Activated naive CD8-positive, alpha-beta T cell treated with anti-CD3 and anti-CD28 coated beads for 36 hours (primary cell): ENCODE measurements around the gene ATP10A. TPM values are rescaled to one million over a fixed set of nuclear protein-coding genes. Genes with fewer than 3 reads are reported as not detected.
A peak's percentile ranks its signal among the peaks of the same experiment; 100 is the strongest.
"Not testable (repeated sequence)": the region's sequence is repeated elsewhere in the genome, so short reads cannot be mapped to it uniquely, and the experiment has no call there.

ENCODE experiments used
- DNase-seq: peaks from one replicate; pipeline ENCODE4 v3.0.0; 2021
- H3K27ac Mint-ChIP-seq: one replicate; pipeline ENCODE4 v1.8.0; 2022; ENCODE audit warnings: mild to moderate bottlenecking, moderate library complexity, mixed read lengths
- H3K27me3 Mint-ChIP-seq: one replicate; pipeline ENCODE4 v1.8.0; 2022; ENCODE audit warnings: mild to moderate bottlenecking, mixed read lengths
- H3K36me3 Mint-ChIP-seq: one replicate; pipeline ENCODE4 v1.8.0; 2021; ENCODE audit warnings: mild to moderate bottlenecking, mixed read lengths
- H3K4me1 Mint-ChIP-seq: one replicate; pipeline ENCODE4 v1.8.0; 2021; ENCODE audit warnings: mixed read lengths
- H3K4me3 Mint-ChIP-seq: one replicate; pipeline ENCODE4 v1.8.0; 2022; ENCODE audit warnings: mild to moderate bottlenecking, moderate library complexity, mixed read lengths
- H3K9me3 Mint-ChIP-seq: one replicate; pipeline ENCODE4 v1.8.0; 2022; ENCODE audit warnings: mixed read lengths
- total RNA-seq, 2 experiments: library from RNA; stranded (reverse); gene quantifications; one replicate each; pipeline ENCODE4 v1.2.3, GENCODE V29; 2021

The ATP10A gene
- total RNA-seq, 2 experiments from 2014 or later = 23.9 to 26.8 TPM

DNA sequence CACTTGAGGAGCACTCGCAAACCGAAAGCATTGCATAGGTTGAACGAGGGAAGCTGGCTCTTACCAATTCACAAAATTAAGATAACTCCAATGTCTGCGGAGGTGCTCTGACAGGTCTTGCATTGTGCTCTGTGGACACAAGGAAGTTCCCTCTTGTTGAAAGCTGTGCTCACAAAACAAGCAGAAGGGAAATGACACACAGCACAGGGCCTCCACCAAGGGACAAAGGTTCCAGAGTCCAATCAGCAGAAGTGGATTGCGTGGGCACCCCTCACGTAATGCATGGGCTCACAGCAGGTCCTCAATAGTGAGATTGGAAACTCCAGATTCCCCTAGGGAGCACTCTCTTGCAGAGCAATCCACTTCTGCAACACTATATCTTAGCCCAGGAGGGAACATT lies 89.9 kb downstream of the ATP10A start:
- H3K36me3 Mint-ChIP-seq = no peaks in the 10 kb centered on the region
- H3K9me3 Mint-ChIP-seq = no peaks in the 10 kb centered on the region
- DNase-seq = no peak
- H3K27ac Mint-ChIP-seq = no peak overlapping the region
- no peak overlapping the region for H3K4me3 Mint-ChIP-seq
- H3K27me3 Mint-ChIP-seq = no peaks in the 10 kb centered on the region
- peaks cover 11% of the 10 kb centered on the region for H3K4me1 Mint-ChIP-seq

DNA sequence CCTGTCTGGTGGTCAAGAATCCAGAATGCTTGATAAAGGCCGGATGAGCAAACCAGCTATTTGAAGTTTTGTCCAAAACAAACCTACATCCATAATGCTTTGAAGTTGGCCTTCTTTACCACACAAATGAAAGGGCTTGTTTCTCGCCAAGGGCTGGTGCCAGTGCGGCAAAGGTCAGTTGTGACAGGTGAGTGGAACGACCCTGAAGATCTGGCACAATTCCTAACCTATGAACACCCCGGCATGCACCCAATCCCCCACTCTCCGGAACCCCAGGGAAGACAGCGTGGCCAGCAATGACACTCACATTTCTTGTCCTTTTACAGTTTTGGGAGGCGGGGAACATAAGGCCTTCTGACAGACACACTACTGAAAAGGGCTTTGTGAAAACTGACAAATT lies 90.6 kb downstream of the ATP10A start:
- H3K4me1 Mint-ChIP-seq = peaks cover 7% of the 10 kb centered on the region
- H3K9me3 Mint-ChIP-seq = no peaks in the 10 kb centered on the region
- no peaks in the 10 kb centered on the region for H3K36me3 Mint-ChIP-seq
- no peak overlapping the region for H3K27ac Mint-ChIP-seq
- H3K4me3 Mint-ChIP-seq = no peak overlapping the region
- DNase-seq = no peak
- H3K27me3 Mint-ChIP-seq = no peaks in the 10 kb centered on the region

DNA sequence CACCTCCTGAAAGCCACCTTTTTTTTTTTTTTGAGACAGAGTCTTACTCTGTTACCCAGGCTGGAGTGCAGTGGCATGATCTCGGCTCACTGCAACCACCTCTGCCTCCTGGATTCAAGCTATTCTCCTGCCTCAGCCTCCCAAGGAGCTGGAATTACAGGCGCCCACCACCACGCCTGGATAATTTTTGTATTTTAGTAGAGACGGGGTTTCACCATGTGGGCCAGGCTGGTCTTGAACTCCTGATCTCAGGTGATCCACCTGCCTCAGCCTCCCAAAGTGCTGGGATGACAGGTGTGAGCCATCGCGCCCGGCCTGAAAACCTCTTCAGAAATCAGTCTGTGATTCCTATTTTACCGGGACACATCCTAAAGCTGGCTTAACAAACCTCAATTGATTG lies 91.4 kb downstream of the ATP10A start:
- not testable (repeated sequence) for DNase-seq, H3K4me3 Mint-ChIP-seq, H3K36me3 Mint-ChIP-seq, H3K9me3 Mint-ChIP-seq, H3K27ac Mint-ChIP-seq, H3K27me3 Mint-ChIP-seq, H3K4me1 Mint-ChIP-seq

DNA sequence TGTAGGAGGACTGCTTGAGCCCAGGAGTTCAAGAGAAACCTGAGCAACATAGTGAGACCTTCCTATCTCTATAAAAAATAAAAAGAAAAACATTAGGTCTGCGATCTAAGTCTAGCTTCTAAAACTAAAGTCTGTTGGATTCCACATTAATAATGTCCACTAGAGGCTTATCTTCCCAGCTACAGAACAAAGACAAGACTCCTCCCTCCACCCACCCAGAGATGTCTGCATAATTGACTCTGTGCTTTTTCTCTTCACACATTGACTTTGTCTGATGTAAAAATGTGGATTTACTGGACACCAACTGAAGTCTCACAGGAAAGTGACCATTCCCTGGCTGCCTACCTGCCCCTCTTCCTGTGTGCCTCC lies 91.8 kb downstream of the ATP10A start:
- H3K27me3 Mint-ChIP-seq = no peaks in the 10 kb centered on the region
- no peaks in the 10 kb centered on the region for H3K9me3 Mint-ChIP-seq
- peaks cover 5% of the 10 kb centered on the region for H3K4me1 Mint-ChIP-seq
- H3K27ac Mint-ChIP-seq = no peak overlapping the region
- peaks cover 7% of the 10 kb centered on the region for H3K36me3 Mint-ChIP-seq
- no peak overlapping the region for H3K4me3 Mint-ChIP-seq
- no peak for DNase-seq

DNA sequence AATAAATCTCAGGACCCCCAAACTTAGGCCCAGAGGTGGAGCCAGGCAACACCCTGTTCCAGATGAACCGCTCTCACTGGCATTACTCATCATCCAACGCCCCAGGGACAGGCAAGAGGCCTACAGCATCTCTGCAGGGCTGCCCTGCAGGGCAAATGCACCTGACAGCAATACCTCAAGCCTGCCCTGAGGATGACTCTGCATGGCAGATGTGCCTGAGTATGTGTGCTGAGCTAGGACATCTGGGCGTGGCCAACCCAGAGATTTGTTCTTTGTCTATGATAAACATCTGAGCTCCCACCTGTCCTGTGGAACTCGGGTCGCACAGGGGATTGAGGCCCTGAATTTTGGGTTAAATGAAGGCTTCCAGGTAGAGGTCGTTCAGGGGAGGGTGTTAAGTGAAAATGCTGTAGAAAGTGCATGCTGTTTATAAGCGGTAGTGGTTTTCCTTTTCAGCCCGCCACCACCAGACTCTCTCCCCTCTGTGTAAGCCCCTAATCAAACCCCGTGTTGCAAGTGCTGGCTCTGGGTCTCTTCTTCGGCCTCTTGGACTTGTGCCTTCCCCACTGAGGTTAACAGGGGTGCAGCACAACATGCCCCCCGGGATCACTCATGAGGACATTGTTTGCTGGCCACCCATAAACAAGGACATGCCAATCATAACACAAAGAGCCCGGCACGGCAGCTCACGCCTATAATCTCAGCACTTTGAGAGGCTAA lies 92.3 kb downstream of the ATP10A start:
- peaks cover 3% of the 10 kb centered on the region for H3K4me1 Mint-ChIP-seq
- H3K4me3 Mint-ChIP-seq = no peak overlapping the region
- peaks cover 12% of the 10 kb centered on the region for H3K36me3 Mint-ChIP-seq
- H3K27me3 Mint-ChIP-seq = no peaks in the 10 kb centered on the region
- H3K9me3 Mint-ChIP-seq = no peaks in the 10 kb centered on the region
- no peak overlapping the region for H3K27ac Mint-ChIP-seq
- DNase-seq = no peak

DNA sequence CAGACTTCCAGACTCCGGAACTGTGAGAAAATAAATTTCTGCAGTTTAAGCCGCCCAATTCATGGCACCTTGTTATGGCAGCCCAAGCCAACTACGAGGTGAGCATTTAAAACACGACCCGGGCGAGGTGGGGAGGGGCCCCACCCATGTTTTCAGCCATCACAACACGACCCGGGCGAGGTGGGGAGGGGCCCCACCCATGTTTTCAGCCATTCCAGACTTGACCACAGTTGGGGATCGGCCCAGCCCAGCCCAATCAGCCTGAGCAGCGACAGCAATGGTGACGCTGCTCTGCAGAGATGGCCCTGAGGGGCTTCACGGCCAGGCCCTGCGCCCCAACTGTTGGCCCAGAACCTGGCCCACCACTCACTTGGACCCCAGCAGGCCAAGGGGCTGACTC lies 93.1 kb downstream of the ATP10A start:
- no peak for DNase-seq
- Mint-ChIP-seq H3K4me3 (no peak overlapping the region), H3K9me3 (no peaks in the 10 kb centered on the region), H3K27me3 (no peaks in the 10 kb centered on the region), H3K36me3 (peaks cover 20% of the 10 kb centered on the region), H3K4me1 (peaks cover 2% of the 10 kb centered on the region), H3K27ac (no peak overlapping the region)

DNA sequence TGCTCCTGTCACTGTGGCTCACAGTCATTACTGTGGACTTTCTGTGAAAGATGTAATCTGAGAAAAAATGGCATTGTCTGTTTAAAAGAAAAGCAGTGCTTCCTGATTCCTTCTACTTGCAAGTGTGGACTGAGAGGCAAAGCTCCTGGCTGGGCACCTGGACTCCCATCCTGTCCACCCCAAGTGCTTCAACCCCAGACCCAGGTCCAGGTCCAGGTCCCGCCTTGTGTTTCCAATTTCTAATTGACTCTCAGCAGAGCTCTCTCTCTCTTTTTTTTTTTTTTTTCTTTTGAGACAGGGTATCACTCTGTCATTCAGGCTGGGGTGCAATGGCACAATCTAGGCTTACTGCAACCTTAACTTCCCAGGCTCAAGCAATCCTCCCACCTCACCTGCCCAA lies 94.9 kb downstream of the ATP10A start:
- Mint-ChIP-seq H3K27me3 (no peaks in the 10 kb centered on the region), H3K9me3 (no peaks in the 10 kb centered on the region), H3K4me1 (peaks cover 3% of the 10 kb centered on the region), H3K4me3 (no peak overlapping the region), H3K36me3 (peaks cover 30% of the 10 kb centered on the region), H3K27ac (no peak overlapping the region)
- DNase-seq = no peak

DNA sequence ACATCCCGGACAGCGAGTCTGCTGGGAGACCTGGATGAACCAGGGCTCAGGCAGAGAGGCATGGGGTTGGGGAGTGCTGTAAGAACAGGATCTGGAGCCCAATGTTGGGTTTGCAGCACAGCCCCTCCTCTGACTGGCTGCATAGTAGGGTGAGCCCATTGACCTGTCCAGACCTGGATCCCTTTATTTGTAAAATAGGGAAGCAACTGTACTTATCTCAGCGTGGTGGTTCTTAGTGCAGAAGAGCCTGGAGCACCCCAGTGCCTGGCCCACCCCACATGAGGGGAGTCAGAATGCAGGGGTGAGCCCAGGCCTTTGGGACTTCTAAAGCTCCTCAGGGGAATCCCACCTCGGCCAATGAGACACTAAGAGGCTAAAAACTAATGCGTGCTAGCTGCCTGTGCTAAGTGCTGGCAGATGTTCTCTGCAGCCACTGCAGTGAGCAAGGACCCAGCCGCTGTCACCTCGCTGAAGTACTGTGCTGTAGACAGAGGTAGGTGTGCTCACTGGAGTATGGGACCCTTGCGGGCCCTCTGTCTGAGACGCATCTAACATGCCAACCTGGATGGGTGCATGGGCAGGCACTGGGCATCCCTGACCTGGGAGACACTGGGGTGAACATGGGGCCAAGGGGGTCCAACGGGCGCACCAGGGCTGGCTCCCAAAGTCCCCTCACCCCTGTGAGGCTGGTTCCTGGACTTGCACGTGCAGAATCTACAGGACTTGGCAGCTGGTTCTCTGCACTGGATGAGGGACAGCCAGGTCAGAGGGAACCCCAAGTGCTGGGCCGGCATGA lies 95.6 kb downstream of the ATP10A start:
- no peak overlapping the region for H3K27ac Mint-ChIP-seq
- H3K4me3 Mint-ChIP-seq = no peak overlapping the region
- H3K36me3 Mint-ChIP-seq = peaks cover 31% of the 10 kb centered on the region
- no peaks in the 10 kb centered on the region for H3K9me3 Mint-ChIP-seq
- H3K4me1 Mint-ChIP-seq = peaks cover 4% of the 10 kb centered on the region
- no peak for DNase-seq
- H3K27me3 Mint-ChIP-seq = no peaks in the 10 kb centered on the region

DNA sequence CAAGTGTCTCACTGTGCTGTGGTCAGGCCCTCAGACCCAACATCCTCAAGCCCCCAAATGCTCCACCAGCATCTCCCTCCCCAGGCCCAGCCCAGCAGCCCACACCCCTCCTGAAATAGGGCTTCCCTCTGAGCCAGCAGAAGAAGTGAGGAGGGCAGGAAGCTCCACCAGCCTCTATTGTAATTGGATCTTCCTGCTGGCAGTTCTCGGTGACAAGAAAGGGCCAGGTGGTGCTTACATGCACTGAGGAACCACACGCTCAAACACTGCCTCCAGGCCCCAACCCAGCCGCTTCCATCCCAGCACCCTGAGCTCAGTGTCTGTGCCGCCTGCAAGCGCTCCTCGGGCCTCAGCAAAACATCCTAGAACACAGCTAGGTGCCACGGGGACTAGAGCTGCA lies 96.7 kb downstream of the ATP10A start:
- H3K27ac Mint-ChIP-seq = no peak overlapping the region
- DNase-seq = no peak
- H3K27me3 Mint-ChIP-seq = no peaks in the 10 kb centered on the region
- no peaks in the 10 kb centered on the region for H3K9me3 Mint-ChIP-seq
- H3K4me3 Mint-ChIP-seq = no peak overlapping the region
- H3K36me3 Mint-ChIP-seq = peaks cover 35% of the 10 kb centered on the region
- H3K4me1 Mint-ChIP-seq = peaks cover 10% of the 10 kb centered on the region

DNA sequence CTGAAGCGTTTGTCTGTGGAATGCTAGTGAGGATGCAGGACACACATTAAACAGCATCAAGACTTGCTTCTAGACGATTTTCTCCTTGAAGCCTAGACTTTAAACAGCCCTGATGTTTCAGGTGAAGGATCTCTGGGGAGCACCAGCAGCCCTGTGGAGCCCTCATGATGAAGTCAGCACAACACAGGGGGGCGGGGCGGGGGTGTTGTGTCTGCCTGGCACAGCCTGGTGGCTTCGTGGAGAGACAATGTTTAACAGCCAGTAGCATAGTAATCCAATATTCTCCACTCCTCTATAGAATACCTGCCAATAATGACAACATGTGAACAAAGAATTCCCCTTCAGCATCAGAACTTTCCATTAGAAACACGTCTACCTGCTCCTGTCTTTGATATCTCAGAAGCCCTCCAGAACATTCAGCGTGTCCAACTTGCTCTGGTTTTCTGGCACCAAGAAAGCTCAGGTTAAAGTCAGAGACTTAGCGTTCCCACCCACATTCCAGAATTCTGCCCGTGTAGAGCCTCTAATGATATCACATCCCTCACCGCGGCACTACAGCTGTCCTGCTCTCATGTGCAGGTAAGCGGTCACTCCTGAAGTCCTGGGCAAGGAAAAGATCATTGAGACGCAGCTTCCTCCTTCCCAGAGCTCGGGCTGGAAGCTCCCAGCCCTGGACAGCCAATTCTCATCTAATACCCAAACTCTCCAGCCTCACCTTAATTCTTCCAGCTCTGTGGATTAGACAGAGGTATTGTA lies 98.0 kb downstream of the ATP10A start:
- H3K9me3 Mint-ChIP-seq = no peaks in the 10 kb centered on the region
- H3K4me3 Mint-ChIP-seq = no peak overlapping the region
- no peaks in the 10 kb centered on the region for H3K27me3 Mint-ChIP-seq
- no peak overlapping the region for H3K27ac Mint-ChIP-seq
- H3K36me3 Mint-ChIP-seq = peaks cover 37% of the 10 kb centered on the region
- DNase-seq = no peak
- peaks cover 16% of the 10 kb centered on the region for H3K4me1 Mint-ChIP-seq

DNA sequence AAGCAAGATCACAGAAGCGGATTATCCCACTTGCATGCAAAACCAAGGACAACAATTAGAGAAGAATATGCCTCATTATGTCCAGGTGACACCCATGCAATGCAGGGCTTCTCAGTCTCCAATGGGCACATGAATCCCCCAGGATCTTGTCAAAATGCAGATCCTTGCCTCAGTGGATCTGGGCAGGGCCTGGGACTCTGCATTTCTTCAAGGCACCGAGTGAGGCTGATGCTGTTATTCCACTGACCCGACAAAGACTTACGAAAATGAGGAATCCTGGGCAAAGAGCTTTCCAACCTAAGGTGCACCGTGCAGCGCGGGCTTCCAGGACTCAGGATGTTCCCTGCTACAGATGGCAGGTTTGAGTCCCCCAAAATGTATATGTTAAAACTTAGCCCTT lies 99.2 kb downstream of the ATP10A start:
- Mint-ChIP-seq H3K27ac (no peak overlapping the region), H3K4me1 (peaks cover 16% of the 10 kb centered on the region), H3K4me3 (no peak overlapping the region), H3K36me3 (peaks cover 40% of the 10 kb centered on the region), H3K9me3 (no peaks in the 10 kb centered on the region), H3K27me3 (no peaks in the 10 kb centered on the region)
- DNase-seq = no peak

DNA sequence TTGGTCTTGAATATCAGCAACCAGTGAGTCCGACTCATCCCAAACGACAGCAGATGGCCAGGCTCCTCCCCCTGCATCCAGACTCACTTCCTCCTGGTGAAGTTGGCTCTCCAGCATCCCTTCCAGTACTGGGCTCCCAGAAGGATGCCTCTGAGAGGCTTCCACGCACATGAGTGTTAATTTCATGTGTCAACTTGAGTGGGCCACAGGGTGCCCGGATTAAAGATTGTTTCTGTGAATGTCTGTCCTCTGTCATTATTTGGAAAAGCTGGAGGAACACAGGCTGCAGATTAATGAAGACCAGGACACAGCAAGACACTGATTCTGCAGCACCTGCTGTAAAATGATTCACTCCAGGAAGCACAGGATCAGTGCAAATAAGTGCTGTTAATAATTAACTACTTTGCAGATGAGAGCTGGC lies 99.8 kb downstream of the ATP10A start:
- Mint-ChIP-seq H3K4me3 (no peak overlapping the region), H3K36me3 (peaks cover 40% of the 10 kb centered on the region), H3K9me3 (no peaks in the 10 kb centered on the region), H3K27ac (no peak overlapping the region), H3K4me1 (peaks cover 16% of the 10 kb centered on the region), H3K27me3 (no peaks in the 10 kb centered on the region)
- DNase-seq = no peak

DNA sequence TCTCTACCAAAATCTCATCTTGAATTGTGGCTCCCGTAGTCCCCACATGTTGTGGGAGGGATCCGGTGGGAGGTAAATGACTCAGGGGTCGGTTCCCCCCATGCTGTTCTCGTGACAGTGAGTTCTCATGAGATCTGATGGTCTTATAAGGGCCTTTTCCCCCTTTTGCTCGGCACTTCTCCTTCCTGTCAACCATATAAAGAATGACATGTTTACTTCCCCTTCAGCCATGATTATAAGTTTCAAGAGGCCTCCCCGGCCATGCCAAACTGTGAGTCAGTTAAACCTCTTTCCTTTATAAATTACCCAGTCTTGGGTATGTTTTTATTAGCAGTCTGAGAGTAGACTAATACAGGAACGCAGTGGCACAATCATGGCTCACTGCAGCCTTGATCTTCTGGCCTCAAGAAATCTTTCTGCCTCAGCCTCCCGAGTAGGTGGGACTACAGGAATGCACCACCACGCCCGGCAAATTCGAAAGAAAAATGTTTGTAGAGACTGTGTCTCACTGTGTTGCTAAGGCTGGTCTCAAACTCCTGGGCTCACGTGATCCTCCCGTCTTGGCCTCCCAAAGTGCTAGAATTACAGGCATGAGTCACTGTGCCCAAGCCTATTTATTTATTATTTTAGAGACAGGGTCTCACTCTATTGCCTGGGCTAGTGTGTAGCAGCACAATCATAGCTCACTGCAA lies 101.0 kb downstream of the ATP10A start:
- Mint-ChIP-seq H3K27ac (peak overlapping the region; percentile 57), H3K4me3 (no peak overlapping the region), H3K4me1 (peaks cover 16% of the 10 kb centered on the region), H3K36me3 (peaks cover 39% of the 10 kb centered on the region), H3K27me3 (no peaks in the 10 kb centered on the region), H3K9me3 (no peaks in the 10 kb centered on the region)
- no peak for DNase-seq

DNA sequence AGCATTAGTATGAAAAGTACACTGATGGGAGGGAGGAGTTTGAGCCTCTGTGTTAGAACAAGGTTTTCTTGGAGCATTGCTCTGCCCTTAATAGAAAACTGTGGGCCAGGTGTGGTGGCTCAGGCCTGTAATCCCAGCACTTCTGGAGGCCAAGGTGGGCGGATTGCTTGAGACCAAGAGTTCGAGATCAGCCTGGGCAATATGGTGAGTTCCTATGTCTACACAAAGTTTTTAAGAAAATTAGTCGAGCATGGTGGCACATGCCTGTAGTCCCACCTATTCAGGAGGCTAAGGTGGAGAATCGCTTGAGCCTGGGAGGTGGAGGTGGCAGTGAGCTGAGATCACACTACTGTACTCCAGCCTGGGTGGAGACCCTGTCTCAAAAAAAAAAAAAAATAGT lies 103.7 kb downstream of the ATP10A start:
- Mint-ChIP-seq H3K4me1 (peaks cover 16% of the 10 kb centered on the region), H3K4me3 (no peak overlapping the region), H3K36me3 (peaks cover 34% of the 10 kb centered on the region), H3K27ac (no peak overlapping the region), H3K9me3 (no peaks in the 10 kb centered on the region), H3K27me3 (no peaks in the 10 kb centered on the region)
- DNase-seq = no peak

DNA sequence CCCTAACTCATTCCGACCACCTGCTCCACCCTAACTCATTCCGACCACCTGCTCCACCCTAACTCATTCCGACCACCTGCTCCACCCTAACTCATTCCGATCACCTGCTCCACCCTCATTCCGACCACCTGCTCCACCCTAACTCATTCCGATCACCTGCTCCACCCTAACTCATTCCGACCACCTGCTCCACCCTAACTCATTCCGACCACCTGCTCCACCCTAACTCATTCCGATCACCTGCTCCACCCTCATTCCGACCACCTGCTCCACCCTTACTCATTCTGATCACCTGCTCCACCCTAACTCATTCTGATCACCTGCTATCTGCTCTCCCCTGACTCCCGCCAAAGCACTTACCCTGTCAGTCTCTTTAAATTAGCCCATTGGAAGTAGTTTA lies 104.5 kb downstream of the ATP10A start:
- not testable (repeated sequence) for DNase-seq, H3K4me3 Mint-ChIP-seq, H3K9me3 Mint-ChIP-seq, H3K27me3 Mint-ChIP-seq, H3K27ac Mint-ChIP-seq
- Mint-ChIP-seq H3K36me3 (peaks cover 40% of the 10 kb centered on the region), H3K4me1 (peaks cover 16% of the 10 kb centered on the region)
